Endothelial cell of umbilical vein (primary cell): Measurements from ENCODE around the gene CBY2.

Source experiments
- EZH2 ChIP-seq: IDR thresholded peaks from 2 replicates; pipeline ENCODE4 v1.6.1; 2012; ENCODE audit warnings: borderline replicate concordance, low read depth, mild to moderate bottlenecking, moderate library complexity, low read length, inconsistent platforms; ENCODE audit not compliant: severe bottlenecking
- FOS ChIP-seq: IDR thresholded peaks from 2 replicates; pipeline ENCODE4 v1.6.1; 2011; ENCODE audit warnings: mild to moderate bottlenecking, low read length, moderate library complexity, borderline replicate concordance; ENCODE audit not compliant: insufficient read depth
- GATA2 ChIP-seq: IDR thresholded peaks from 2 replicates; pipeline ENCODE4 v1.7.0; 2011; ENCODE audit warnings: low read depth, mild to moderate bottlenecking, moderate library complexity, mixed read lengths, low read length; ENCODE audit not compliant: insufficient read length, insufficient read depth
- JUN ChIP-seq: IDR thresholded peaks from 2 replicates; pipeline ENCODE4 v1.6.1; 2011; ENCODE audit warnings: borderline replicate concordance, low read depth; ENCODE audit not compliant: insufficient read length, insufficient read depth
- MYC ChIP-seq: IDR thresholded peaks from one replicate; pipeline ENCODE4 v1.6.1; 2011; ENCODE audit warnings: mild to moderate bottlenecking, low read depth, low read length
- POLR2A ChIP-seq: IDR thresholded peaks from 2 replicates; pipeline ENCODE4 v1.6.1; 2012; ENCODE audit warnings: low read depth, mild to moderate bottlenecking, control low read depth, low read length
- POLR2AphosphoS5 ChIP-seq: IDR thresholded peaks from 2 replicates; pipeline ENCODE4 v1.6.1; 2012; ENCODE audit warnings: low read depth, mild to moderate bottlenecking, control low read depth, low read length, moderate library complexity; ENCODE audit not compliant: insufficient read depth
- TF ChIP-seq, protein P1 (sequence below), 2 donors: IDR thresholded peaks; 1 replicate in 1 of 2; 2 replicates in 1 of 2; pipeline ENCODE4 v1.5.1; 2011; ENCODE audit warnings: low read length in 2 of 2, mild to moderate bottlenecking in 2 of 2, moderate library complexity in 2 of 2, control low read depth in 1 of 2, inconsistent platforms in 1 of 2, low read depth in 1 of 2; ENCODE audit not compliant: insufficient read depth in 1 of 2; ENCODE audit errors: extremely low read depth in 1 of 2
- TF ChIP-seq, protein P2 (sequence below): IDR thresholded peaks from 2 replicates; pipeline ENCODE4 v1.6.1; 2011; ENCODE audit not compliant: insufficient read depth, insufficient read length

DNA sequence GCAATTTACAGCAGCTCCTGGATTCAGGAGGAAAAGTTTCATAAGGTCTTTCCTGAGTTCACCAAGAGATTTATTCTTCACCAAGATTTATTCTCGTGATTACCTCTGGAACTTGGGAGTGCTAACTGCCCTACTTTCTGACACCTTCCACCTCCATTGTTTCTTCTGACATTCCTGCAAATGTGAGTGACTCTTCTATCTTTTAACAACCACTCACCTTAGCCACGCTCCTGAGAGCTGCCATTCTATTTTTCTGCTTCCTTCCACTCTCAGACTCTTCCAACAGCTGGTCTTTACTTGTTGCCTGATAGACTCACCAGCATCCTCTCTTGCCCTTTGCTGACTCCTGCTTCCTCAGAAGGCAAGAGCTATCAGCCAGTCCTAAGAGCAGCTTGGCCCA lies 11.5 kb upstream of the CBY2 start:
- TF ChIP-seq, protein P1, sequence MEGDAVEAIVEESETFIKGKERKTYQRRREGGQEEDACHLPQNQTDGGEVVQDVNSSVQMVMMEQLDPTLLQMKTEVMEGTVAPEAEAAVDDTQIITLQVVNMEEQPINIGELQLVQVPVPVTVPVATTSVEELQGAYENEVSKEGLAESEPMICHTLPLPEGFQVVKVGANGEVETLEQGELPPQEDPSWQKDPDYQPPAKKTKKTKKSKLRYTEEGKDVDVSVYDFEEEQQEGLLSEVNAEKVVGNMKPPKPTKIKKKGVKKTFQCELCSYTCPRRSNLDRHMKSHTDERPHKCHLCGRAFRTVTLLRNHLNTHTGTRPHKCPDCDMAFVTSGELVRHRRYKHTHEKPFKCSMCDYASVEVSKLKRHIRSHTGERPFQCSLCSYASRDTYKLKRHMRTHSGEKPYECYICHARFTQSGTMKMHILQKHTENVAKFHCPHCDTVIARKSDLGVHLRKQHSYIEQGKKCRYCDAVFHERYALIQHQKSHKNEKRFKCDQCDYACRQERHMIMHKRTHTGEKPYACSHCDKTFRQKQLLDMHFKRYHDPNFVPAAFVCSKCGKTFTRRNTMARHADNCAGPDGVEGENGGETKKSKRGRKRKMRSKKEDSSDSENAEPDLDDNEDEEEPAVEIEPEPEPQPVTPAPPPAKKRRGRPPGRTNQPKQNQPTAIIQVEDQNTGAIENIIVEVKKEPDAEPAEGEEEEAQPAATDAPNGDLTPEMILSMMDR (IDR thresholded peaks at IDR 0.05; ENCODE audit: extremely low read depth in 1 of 2, insufficient read depth in 1 of 2, low read depth in 1 of 2, low read length in 2 of 2) = no peak
- TF ChIP-seq MYC = no peak
- TF ChIP-seq EZH2 = no peak
- no peak for TF ChIP-seq POLR2AphosphoS5
- TF ChIP-seq POLR2A = no peak
- no peak for TF ChIP-seq FOS
- no peak for TF ChIP-seq GATA2
- TF ChIP-seq JUN = no peak
- TF ChIP-seq, protein P2, sequence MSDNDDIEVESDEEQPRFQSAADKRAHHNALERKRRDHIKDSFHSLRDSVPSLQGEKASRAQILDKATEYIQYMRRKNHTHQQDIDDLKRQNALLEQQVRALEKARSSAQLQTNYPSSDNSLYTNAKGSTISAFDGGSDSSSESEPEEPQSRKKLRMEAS = no peak
